ENCODE data around the gene UBR1. TPM values are rescaled to one million over a fixed set of nuclear protein-coding genes. Genes with fewer than 3 reads are reported as not detected.
"Not testable (repeated sequence)": the region's sequence is repeated elsewhere in the genome, so short reads cannot be mapped to it uniquely, and the experiment has no call there.

The UBR1 gene
- polyA plus RNA-seq, 12 donors: 14.5 to 35.5 (median 23.6) TPM; not detected in 1

DNA sequence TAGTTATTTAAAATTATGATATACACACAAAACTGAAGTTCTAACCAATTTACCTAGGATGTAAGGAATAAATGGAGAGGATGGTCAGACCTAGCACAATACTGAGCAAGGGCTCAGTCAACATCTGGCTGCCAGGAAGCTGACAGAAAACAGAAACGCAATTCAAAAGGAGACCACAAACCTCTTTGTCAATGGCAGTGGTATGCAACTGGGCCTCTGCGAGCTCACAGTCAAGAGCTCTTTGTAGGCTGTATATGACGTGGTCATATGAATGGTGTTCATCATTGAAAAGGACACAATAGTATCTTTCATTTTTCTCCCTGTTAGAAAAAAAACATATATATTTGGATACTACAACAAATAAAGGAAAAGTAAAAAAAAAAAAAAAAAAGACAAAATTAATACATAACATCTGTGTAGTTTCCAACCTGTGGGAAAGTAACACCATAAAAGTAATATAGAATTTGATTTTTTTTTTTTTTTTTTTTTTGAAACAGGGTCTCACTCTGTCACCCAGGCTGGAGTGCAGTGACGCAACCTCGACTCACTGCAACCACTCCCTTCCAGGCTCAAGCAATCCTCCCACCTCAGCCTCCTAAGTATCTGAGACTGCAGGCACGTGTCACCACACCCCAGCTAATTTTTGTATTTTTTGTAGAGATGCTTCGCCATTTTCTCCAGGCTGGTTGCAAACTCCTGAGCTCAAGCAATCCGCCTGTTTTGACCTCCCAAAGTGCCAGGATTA is 37.9 kb downstream of the UBR1 start:
- DNase-seq: no peak

DNA sequence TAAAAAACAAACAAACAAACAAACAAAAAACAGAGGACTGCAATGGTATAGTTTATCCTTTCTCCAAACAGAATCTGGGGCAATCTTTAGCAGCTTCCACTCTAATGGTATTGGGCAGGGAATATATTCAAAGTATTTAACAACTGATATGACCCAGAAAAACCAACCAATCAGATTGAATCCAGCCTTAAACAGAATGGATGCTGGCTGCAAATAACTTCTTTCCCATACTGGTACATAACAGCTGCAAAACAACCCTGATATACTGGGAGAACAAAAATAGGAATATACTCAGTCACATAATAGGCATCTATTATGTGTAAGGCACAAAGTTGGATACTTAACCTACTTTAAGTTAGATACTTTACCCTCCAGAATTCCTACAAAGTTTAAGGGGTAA is 49.1 kb downstream of the UBR1 start:
- DNase-seq: no peak

DNA sequence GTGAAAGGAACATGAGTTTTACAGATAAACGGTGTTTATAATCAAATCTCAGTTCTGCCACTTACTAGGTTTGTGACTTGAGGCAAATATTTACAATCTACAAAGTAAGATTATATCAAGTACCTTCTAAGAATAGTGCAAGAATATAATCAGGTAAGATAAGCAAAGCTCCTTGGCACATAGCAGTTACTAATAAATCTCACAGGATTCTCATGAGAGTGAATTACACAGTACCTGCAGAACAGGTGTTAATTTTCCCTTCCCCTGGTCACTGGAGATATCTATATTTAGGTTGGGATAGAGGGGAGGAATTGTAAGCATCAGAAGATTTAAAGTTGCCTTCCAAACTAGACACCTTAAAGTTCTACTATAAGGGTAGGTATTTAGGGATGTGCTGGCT is 53.0 kb downstream of the UBR1 start:
- no peak for DNase-seq

DNA sequence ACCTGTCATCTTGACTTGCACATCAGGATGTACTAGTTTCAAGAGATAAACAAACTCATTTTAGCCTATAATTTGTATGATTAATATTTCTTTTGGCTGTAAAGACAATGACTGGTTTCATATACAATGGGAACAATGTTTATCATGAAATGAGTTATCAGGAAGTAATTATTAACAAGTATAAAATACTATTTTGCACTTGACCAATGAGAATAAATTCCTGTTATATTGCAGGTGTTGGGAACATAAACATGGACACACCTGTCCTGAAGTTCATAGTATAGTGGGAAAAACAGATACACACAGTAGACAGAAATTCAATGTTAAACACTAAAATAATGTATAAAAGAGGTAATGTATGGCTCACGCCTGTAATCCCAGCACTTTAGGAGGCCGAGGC is 56.9 kb downstream of the UBR1 start:
- no peak for DNase-seq

DNA sequence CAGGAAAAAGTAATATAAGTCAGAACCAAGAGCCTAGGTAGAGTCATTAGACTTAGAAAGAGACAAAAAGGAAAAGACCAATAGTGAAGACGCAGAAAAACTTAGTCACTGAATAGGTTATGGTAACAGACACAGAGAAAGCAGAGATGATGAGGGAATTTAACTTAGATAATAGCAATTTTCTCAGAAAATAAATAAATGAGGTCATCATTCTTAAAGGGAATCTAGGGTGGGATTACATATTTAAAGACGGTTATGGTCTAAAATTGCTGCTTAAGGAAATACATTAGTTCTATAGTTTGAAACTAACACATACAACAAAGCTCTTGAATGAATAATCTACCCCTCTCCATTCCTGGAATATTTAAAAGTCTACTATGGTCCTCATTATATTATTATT is 59.4 kb downstream of the UBR1 start:
- no peak for DNase-seq

DNA sequence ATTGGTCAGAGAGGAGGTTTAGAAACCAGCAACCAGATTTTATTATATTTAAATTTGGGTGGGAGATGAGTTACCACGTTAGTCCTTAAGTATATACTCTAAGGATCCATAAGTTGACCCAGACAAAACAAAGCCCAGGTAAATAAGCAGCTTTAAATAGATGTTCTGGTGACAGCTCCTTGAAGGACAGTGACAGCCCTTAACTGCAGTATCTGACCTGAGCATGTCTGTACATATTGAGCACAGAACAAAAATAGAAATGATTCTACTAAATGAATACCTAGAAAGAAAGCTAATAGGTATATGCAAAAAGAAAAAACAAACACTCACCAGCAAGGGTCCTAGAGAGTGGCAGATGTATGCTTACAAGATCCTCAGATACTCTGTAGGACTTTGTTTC is 63.0 kb downstream of the UBR1 start:
- DNase-seq: no peak

DNA sequence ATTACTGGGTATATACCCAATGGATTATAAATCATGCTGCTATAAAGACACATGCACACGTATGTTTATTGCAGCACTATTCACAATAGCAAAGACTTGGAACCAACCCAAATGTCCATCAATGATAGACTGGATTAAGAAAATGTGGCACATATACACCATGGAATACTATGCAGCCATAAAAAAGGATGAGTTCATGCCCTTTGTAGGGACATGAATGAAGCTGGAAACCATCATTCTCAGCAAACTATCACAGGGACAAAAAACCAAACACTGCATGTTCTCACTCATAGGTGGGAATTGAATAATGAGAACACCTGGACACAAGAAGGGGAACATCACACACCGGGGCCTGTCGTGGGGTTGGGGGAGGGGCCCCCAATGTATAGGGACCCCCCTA is 64.8 kb downstream of the UBR1 start:
- DNase-seq: not testable (repeated sequence)

DNA sequence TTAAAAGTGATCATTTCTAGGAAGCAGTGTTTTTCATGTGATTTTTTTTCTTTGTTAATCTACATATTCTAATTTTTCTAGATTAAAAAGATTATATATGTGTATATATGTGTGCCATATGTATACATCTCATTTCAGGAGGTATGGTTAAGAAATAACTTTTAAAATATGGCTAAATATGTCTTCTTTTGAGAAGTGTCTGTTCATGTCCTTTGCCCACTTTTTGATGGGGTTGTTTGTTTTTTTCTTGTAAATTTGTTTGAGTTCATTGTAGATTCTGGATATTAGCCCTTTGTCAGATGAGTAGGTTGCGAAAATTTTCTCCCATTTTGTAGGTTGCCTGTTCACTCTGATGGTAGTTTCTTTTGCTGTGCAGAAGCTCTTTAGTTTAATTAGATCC is 70.6 kb downstream of the UBR1 start:
- not testable (repeated sequence) for DNase-seq

DNA sequence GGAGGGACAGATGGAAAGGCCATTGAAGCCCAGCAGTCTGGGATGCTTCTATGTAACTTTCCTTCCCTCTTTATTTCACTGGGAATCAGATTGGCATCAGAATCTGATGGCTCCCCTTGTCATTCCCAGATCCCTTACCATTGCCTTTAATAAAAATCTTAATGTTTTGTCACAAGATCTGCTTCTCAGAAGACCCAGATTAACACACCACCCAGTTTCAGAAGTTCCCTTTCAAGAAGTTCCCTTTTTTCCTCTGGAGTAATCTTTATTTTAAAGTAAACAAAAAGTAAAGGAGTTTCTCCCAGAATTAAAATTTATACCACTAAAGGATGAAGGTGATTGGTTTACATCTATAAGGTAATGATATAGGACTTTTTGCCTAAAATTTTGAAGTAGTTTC is 76.4 kb downstream of the UBR1 start:
- no peak for DNase-seq

DNA sequence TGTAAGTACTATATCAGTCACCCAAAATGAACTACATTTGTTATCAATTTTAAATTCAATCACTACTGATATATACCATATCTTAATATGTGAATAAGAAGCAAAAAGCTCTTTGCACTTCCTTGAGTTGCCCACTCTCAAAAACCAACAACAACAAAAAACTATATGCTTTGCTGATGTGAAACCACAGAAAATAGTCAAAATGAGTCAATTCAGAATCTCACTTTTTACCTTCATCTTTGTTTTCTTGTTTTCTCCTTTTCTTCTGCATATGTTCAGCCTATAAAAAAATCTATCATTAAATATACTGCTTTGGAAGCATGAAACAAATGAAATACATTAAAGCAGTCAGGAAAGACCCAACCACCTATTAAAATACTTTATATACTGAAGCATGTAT is 80.7 kb downstream of the UBR1 start:
- no peak for DNase-seq

DNA sequence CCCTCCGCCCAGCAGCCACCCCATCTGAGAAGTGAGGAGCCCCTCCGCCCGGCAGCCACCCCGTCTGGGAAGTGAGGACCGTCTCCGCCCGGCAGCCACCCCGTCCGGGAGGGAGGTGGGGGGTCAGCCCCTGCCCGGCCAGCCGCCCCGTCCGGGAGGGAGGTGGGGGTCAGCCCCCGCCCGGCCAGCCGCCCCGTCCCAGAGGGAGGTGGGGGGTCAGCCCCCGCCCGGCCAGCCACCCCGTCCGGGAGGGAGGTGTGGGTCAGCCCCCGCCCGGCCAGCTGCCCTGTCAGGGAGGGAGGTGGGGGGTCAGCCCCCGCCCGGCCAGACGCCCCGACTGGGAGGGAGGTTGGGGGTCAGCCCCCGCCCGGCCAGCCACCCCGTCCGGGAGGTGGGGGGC is 91.2 kb downstream of the UBR1 start:
- DNase-seq: not testable (repeated sequence)

DNA sequence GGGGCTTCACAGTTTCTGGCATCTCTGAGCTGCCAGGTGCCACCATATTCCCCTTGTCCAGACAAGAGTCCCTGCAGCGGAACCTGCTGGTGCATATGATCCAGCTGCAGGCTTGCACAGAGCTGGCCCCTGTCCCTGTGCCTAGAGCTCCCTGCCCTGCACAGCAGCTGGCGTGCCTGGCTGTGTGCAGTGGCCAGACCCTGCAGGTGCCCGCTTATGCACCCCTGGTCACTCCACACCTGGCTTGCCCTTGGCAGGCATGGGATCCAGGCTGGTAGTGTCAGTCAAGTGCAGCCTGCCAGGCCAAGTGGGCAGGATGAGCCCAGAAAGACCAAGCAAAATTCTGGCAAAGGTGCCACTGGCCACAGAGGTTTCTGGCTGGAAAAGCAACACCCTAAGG is 96.6 kb downstream of the UBR1 start:
- no peak for DNase-seq

DNA sequence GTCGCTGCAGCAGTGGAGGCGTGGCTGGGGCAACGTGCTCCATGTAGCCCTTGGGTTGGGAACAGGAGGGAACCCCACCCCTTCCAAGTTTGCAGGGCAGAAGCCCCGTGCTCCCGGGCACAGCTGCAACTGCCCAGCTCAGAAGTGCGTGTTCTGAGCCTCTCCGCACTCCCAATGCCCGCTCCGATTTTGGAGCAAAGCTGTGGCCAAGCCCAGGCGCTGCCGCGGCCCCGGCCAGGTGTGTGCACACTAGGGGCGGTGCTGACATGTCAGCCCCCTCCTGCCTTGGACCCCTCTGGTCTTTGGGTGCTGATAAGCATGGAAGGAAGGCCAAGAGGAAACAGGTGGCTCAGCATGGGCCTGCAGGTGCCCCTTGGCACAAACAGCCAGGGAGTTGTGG is 97.7 kb downstream of the UBR1 start:
- DNase-seq: no peak

DNA sequence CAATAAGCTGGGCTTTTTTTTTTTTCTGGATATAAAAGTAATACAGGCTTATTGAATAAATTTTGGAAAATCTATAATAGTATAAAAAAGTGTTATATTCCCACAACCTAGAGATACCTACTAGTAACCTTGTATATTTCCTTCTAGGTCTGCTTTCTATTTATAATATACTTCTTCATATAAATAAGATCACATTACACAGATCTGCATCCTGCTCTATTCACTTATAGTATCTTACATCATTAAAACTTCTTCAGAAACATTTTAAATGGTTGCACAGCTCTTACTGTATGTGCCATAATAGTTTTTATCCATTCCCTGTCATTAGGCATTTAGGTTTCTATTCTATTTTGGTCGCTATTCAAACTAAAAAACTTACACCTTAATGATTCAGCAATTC is 98.3 kb downstream of the UBR1 start:
- DNase-seq: no peak

DNA sequence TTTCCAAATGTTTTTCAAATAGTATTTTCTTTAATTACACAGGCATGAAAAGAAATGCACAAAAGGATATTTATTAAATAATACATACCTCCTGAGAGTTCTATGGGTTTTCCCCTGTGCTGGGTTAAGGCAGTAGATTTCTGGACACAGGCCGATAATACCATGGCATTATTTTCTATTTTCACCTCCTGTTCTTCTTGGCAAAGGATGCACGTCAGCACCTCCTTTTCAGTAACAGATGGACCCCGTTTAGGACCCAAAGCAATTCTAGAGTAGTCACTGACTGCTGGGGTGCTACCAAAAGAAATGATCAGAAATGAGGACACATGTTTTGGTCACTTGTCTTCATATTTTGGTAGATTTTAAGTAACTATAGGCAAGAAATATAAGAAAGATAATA is 98.8 kb downstream of the UBR1 start:
- no peak for DNase-seq

DNA sequence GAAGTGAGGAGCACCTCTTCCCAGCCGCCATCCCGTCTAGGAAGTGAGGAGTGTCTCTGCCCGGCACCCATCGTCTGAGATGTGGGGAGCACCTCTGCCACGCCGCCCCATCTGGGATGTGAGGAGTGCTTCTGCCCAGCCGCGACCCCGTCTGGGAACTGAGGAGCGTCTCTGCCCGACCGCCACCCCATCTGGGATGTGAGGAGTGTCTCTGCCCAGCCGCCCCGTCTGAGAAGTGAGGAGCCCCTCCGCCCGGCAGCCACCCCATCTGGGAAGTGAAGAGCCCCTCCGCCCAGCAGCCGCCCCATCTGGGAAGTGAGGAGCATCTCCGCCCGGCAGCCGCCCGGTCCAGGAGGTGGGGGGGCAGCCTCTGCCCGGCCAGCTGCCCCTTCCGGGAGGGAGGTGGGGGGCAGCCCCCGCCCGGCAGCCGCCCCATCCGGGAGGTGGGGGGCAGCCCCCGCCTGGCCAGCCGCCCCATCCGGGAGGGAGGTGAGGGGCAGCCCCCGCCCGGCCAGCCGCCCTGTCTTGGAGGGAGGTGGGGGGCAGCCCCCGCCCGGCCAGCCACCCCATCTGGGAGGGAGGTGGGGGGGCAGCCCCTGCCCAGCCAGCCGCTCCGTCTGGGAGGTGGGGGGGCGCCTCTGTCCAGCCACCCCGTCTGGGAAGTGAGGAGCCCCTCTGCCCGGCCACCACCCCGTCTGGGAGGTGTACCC is 100.8 kb downstream of the UBR1 start:
- DNase-seq: not testable (repeated sequence)

DNA sequence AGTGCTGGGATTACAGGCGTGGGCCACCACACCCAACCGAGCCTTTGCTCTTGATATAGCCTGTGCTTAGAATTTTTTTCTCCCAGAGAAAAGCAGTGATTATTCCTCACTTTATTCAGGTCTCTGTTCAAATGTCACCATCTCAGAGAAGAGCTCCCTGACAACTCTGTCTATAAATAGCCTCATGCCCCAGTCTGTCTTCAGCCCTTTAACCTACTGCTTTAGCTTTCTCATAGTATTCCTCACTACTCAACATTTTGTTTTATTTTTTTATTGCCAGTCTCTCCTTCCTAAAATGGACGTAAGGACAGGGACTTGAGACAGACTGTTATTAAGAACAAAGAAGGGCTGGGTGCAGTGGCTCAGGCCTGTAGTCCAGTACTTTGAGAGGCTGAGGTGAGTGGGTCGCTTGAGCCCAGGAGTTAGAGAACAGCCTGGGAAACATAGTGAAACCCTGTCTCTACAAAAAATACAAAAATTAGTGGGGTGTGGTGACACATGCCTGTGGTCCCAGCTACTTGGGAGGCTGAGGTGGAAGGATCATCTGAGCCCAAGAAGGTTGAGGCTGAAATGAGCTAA is 106.5 kb downstream of the UBR1 start:
- no peak for DNase-seq

DNA sequence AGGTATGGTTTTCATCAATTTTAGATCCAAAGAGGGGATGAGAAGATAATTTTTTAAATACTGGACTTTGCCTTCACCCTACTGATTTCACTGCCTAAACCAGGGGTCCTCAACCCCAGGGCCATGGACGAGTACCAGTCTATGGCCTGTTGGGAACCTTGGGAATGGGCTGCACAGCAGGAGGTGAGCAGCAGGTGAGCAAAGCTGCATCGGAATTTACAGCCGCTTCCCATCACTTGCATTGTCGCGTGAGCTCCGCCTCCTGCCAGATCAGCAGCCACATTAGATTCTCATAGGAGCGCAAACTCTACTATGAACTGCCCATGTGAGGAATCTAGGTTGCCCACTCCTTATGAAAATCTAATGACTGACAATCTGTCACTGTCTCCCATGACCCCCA is 109.0 kb downstream of the UBR1 start:
- DNase-seq: no peak

DNA sequence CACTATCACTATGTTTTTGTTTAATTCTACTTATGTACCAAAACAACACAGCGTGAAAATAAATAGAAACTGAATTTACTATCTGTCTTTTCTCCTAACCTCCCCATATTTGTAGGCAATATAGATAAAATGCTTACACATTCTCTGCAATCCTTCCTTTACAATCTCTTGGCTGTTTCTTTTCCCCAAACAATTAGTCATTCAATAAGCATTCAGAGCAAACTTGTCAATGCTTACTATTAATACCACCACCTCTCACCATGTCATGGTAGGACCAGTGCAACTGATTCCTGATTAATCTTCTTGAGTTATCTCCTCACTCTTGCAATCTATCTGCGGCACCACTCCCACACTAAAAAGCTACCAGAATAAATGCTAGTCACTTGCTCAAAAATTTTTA is 111.3 kb downstream of the UBR1 start:
- DNase-seq: no peak

DNA sequence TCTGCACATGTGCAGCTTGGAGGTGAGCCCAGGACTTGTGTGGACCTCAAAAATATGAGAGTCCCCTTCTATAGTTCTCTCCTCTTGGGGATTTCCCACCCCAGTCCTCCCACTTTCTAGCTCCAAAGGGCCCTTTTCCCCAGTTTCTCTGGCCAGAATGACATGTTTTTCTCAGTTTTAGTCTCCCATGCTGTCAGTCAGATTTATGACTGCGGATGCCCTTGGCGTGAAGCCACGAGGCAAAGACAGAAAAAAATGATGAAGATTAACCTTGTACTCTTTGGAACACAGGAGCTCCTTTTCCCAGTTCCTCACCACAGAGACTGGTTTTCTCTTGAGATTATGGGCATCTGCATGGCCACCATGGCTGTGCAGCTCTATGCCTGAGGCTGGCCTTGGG is 113.2 kb downstream of the UBR1 start:
- no peak for DNase-seq

DNA sequence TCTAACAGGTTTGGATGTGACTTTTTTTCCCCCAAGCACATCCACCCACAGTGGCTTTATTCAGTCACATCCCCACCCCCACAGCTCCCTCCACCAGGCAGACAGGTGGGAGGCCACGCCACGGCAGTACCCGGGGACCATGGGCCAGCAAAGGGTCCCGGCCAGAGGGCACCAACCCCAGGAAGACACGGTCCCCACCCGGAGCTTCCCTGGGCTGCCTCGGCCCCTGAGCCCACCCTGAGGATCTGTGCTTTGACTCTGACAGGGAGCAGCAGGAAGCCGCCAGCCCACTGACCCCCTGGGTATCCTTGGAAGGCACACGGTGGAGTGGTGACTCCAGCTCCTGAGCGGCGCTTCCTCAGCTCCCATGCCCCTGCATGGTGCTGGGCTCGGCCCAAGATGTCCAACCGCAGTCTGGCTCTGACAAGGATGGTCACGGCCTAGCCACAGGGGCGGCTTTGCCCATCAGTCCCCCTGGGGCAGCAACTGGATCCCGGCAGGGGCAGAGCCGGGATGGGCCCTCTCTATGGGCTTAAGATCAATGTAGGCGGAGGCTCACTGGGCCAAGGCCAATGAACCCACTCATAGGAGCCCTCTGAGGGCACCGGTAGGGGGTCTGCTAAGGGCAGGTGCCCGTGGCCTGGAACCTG is 119.0 kb downstream of the UBR1 start:
- no peak for DNase-seq

DNA sequence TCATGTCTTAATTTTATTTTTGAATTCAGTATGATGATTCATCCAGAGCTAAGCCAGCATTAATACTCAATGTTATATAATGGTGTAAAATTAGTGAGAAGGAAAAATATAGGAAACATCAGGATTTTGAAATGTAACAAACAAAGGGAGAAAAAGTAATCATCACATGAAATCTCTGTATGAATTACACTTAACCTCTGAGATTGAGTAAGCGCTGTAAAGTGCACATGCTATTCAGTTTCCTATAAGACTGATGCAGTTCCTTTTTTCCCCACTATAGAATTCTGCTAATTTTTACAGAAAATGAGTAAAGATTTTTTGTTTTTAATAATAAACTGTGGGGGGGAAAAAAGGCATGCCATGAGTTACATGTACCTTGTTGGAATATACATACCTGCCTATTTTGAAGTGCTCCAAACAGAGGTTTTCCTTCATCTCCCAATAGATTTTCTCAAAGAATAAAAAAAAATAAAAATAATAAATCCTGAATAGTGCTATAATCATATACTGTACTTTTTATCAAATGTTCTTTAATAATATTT is 121.3 kb downstream of the UBR1 start:
- no peak for DNase-seq

DNA sequence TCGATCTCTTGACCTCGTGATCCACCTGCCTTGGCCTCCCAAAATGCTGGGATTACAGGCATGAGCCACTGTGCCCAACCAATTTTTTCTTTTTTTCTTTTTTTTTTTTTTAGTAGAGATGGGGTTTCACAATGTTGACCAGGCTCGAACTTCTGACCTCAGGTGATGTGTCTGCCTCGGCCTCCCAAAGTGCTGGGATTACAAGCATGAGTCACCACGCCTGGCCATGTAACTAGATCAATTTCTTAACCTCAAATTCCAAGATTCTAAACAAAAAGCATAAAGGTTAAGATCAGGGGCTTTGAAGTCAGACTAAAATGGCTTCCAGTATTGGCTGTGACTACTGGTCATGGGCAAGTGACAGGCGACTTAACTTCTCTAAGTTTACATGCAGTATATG is 126.7 kb downstream of the UBR1 start:
- DNase-seq: not testable (repeated sequence)
